Measurements from ENCODE around the gene IPO13.

The IPO13 gene

GRCh38 chr1:43993206-43993914 lies 46.6 kb downstream of the IPO13 start:
- no peak overlapping the region for H3K9ac ChIP-seq
- H4K20me1 ChIP-seq (ENCODE audit: insufficient read depth), result no peaks in the 10 kb centered on the region
- H2AFZ ChIP-seq (ENCODE audit: low read depth), result no peak overlapping the region
- H3K27me3 ChIP-seq (ENCODE audit: insufficient read depth, low read depth), result no peaks in the 10 kb centered on the region
- peaks cover 13% of the 10 kb centered on the region for H3K4me1 ChIP-seq (ENCODE audit: low read depth, poor library complexity, severe bottlenecking)
- no peak overlapping the region for H3K4me2 ChIP-seq
- H3K4me3 ChIP-seq (IDR thresholded peaks at IDR 0.05; ENCODE audit: insufficient read depth, low read depth, low read length), result no peak overlapping the region
- no peak overlapping the region for H3K27ac ChIP-seq
- H3K79me2 ChIP-seq (ENCODE audit: insufficient read depth, low read depth), result no peaks in the 10 kb centered on the region
- TF ChIP-seq, protein P1, sequence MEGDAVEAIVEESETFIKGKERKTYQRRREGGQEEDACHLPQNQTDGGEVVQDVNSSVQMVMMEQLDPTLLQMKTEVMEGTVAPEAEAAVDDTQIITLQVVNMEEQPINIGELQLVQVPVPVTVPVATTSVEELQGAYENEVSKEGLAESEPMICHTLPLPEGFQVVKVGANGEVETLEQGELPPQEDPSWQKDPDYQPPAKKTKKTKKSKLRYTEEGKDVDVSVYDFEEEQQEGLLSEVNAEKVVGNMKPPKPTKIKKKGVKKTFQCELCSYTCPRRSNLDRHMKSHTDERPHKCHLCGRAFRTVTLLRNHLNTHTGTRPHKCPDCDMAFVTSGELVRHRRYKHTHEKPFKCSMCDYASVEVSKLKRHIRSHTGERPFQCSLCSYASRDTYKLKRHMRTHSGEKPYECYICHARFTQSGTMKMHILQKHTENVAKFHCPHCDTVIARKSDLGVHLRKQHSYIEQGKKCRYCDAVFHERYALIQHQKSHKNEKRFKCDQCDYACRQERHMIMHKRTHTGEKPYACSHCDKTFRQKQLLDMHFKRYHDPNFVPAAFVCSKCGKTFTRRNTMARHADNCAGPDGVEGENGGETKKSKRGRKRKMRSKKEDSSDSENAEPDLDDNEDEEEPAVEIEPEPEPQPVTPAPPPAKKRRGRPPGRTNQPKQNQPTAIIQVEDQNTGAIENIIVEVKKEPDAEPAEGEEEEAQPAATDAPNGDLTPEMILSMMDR (conservative IDR thresholded peaks at IDR 0.05; ENCODE audit: low read depth, low read length), result no peak
- H3K36me3 ChIP-seq (ENCODE audit: insufficient read depth), result no peaks in the 10 kb centered on the region

DNA sequence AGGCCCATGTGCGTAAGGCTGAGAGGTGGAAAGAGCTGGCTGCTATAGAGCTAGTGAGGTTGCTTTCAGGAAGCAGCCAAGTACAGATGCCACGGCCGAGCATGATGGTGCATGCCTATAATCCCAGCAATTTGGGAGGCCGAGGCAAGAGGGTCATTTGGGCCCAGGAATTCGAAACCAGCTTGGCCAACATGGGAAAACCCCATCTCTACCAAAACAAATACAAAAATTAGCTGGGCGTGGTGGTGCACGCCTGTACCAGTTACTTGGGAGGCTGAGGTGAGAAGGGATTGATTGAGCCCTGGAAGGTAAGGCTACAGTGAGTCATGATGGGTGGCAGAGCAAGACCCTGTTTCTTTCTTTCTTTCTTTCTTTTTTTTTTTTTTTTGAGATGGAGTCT lies 47.3 kb downstream of the IPO13 start:
- H3K9ac ChIP-seq, result no peak overlapping the region
- no peak overlapping the region for H2AFZ ChIP-seq (ENCODE audit: low read depth)
- H4K20me1 ChIP-seq (ENCODE audit: insufficient read depth), result no peaks in the 10 kb centered on the region
- H3K4me1 ChIP-seq (ENCODE audit: low read depth, poor library complexity, severe bottlenecking), result peaks cover 13% of the 10 kb centered on the region
- no peaks in the 10 kb centered on the region for H3K36me3 ChIP-seq (ENCODE audit: insufficient read depth)
- H3K27ac ChIP-seq, result no peak overlapping the region
- no peaks in the 10 kb centered on the region for H3K79me2 ChIP-seq (ENCODE audit: insufficient read depth, low read depth)
- TF ChIP-seq, protein P1 (conservative IDR thresholded peaks at IDR 0.05; ENCODE audit: low read depth, low read length), result no peak
- H3K4me2 ChIP-seq, result no peak overlapping the region
- no peaks in the 10 kb centered on the region for H3K27me3 ChIP-seq (ENCODE audit: insufficient read depth, low read depth)
- no peak overlapping the region for H3K4me3 ChIP-seq (IDR thresholded peaks at IDR 0.05; ENCODE audit: insufficient read depth, low read depth, low read length)

DNA sequence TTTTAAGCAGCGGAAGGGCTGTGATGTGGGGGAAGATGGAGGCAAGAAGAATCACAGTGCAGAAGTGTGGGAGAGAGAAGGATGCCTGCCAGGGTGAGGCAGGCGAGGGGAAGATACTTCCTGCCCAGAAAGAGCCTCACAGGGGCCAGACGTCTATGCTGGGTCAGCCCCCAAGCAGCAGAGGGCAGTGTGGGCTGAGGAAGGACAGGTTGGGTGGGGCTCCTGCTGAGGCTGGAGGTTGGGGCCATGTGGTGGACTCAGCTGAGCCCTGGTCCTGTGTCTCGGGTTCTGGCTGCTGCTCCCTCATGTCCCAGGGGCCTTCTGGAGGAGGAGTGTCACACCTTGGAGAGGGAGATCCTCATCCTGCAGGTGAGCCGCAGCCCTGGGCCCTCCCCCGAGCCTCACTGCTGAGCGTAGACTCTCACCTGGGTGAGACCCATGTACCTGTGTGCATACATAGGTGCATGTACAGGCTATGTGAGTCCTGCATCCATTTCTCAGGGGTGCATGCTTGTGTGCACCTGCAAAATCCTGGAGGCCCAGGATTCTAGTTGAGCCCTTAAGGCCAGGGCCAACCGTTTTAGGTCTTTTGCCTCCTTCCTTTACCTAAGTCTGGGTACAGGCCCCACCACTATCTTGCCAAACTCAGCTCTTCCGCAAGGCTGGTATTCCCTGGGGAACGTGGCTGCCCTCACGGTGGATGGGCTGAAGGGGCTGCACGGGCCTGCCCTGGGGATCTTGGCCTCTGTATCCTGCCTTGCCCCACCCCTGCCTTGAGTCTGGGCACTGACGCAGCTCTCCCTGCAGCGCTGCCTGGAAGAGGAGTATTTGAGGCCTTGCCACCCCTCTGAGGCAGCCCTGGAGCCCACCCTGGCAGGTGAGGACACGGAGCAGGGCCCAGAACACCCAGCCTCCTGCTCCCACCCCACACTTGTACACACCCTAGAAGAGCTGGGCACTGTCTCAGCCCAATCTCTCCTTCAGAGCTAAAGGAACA lies 48.3 kb downstream of the IPO13 start:
- Histone ChIP-seq H4K20me1 (ENCODE audit: insufficient read depth) (no peaks in the 10 kb centered on the region), H3K4me1 (ENCODE audit: low read depth, poor library complexity, severe bottlenecking) (peaks cover 13% of the 10 kb centered on the region), H3K79me2 (ENCODE audit: insufficient read depth, low read depth) (no peaks in the 10 kb centered on the region), H3K9ac (no peak overlapping the region), H3K4me2 (no peak overlapping the region), H3K4me3 (IDR thresholded peaks at IDR 0.05; ENCODE audit: insufficient read depth, low read depth, low read length) (no peak overlapping the region), H3K36me3 (ENCODE audit: insufficient read depth) (no peaks in the 10 kb centered on the region), H2AFZ (ENCODE audit: low read depth) (no peak overlapping the region), H3K27ac (no peak overlapping the region), H3K27me3 (ENCODE audit: insufficient read depth, low read depth) (no peaks in the 10 kb centered on the region)
- TF ChIP-seq, protein P1 (conservative IDR thresholded peaks at IDR 0.05; ENCODE audit: low read depth, low read length), result 0 out of 2 replicates have a peak, but pooled peaks have one; percentile 13

DNA sequence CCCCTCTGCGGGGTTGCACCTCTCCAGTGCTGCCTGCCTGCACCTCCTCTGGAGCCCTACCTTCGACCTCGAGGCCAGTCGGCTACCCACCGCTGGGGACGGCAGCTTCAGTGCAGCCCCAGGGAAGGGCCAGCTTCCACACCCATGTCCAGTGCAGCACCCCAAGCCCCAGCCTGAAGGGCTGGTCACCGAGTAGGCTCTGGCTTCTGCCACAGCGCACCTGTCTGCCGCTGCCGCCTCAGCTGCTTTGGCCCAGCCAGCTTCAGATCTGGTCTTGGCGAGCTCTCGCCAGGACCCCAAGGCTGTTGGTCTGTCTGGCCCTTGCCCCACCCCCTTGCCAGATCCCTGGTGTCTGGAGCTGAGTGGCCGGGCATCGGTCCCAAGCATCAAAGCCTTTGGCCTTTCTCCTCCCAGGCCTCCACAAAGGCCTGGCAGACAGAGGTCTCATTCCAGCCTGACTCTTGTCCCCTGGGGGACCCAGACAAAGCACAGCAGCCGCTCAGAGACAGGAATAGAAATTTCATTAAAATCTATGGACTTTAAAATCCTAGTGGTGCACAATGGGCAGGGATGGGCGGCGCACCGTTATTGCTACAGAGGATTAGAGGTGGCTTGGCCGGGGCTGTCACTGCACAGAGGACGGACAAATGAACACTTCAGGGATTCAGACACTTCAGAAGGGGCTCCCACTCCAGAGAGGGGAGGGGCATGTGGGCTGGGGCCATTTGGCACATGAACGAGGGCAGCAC lies 49.4 kb downstream of the IPO13 start:
- no peak overlapping the region for H2AFZ ChIP-seq (ENCODE audit: low read depth)
- H3K4me2 ChIP-seq, result no peak overlapping the region
- no peak overlapping the region for H3K9ac ChIP-seq
- H3K4me3 ChIP-seq (IDR thresholded peaks at IDR 0.05; ENCODE audit: insufficient read depth, low read depth, low read length), result no peak overlapping the region
- TF ChIP-seq, protein P1 (conservative IDR thresholded peaks at IDR 0.05; ENCODE audit: low read depth, low read length), result no peak
- H3K79me2 ChIP-seq (ENCODE audit: insufficient read depth, low read depth), result no peaks in the 10 kb centered on the region
- no peaks in the 10 kb centered on the region for H4K20me1 ChIP-seq (ENCODE audit: insufficient read depth)
- no peaks in the 10 kb centered on the region for H3K36me3 ChIP-seq (ENCODE audit: insufficient read depth)
- no peaks in the 10 kb centered on the region for H3K27me3 ChIP-seq (ENCODE audit: insufficient read depth, low read depth)
- peaks cover 7% of the 10 kb centered on the region for H3K4me1 ChIP-seq (ENCODE audit: low read depth, poor library complexity, severe bottlenecking)
- no peak overlapping the region for H3K27ac ChIP-seq

All from KMS-11 (cell line).